GM21786 (cell line): ENCODE results near the gene OR52I1.

Experiments used
- ATAC-seq: cut with Tn5 transposase; IDR thresholded peaks from one replicate; pipeline ENCODE4 v1.9.1; 2021; ENCODE audit not compliant: unreplicated experiment

Gene OR52I1, protein sequence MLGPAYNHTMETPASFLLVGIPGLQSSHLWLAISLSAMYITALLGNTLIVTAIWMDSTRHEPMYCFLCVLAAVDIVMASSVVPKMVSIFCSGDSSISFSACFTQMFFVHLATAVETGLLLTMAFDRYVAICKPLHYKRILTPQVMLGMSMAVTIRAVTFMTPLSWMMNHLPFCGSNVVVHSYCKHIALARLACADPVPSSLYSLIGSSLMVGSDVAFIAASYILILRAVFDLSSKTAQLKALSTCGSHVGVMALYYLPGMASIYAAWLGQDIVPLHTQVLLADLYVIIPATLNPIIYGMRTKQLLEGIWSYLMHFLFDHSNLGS

DNA sequence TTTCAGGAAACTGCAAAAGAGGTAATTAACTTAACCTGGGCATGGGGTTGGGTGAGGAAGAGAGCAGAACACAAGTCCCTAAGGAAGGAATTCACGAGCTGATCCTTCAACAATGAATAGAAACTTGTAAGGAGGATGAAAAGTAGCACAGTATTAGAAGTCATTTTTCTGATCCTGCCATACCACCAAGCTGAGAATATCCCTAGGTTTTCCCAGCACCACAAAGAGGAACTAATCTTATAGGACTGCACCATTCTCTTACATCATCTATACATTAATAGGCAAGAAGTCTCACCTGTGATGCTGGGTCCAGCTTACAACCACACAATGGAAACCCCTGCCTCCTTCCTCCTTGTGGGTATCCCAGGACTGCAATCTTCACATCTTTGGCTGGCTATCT, at the start of gene OR52I1:
TSS of gene OR52I1 (plus strand) at position 301 of the 400 bp plus-strand sequence. CDS start at position 301, 0 bp downstream.
- ATAC-seq: no peak

DNA sequence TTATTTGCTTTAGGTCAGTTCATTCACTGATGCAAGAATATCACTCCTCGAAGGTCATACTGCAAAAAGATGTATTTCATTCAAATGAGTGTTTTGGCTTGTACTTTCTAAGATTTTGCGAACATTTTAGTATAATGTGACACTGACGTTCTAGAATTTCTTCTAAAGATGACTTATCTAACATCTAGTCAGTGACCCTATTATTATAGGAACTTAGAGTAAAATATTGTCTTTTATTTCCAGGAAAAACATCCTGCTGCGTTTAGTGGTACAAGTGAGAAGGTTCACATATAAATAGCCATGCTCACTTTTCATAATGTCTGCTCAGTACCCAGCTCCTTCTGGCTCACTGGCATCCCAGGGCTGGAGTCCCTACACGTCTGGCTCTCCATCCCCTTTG, 48.9 kb upstream of the OR52I1 start, which contains the start of gene OR52M1:
TSS of gene OR52M1 (plus strand) at position 301 of the 400 bp plus-strand sequence. CDS start at position 301, 0 bp downstream.
- no peak for ATAC-seq

DNA sequence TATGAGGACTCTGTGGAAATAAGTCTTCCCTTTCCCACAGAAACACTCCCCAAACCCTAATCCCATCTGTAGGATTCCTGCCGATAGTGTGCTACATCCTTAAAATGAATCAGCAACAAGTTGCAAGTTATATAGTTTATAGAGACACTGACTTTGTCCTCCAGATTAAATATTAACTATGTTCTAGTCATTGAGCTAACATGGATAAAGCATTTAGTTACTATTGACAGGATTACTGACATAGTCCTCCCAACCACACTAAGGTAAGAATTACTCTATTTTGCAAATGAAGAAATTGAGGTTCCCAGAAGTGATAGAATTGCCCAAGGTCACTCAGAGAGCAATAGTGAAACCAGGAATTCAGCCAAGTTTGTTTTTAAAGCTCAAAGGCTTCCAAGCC, 47.0 kb upstream of the OR52I1 start:
- ATAC-seq: no peak

DNA sequence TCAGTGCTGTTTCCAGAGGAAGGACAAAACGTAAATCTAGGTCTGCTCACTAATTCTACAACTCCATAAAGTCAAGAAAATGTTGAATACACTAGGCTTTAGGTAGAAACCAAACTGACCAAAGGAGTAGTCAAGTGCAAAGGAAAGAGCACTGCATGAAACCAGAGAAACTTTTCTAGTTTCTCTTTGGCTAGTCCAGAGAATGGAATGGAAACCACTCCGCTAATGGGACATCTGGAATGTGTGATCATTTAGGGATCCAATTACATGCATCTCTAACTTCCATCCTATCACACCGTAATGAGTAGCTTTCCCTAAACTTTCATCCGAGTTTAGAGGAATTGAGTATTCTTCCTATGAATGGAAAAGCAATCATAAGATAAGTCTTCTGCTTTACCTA, 46.4 kb upstream of the OR52I1 start:
- ATAC-seq: no peak

DNA sequence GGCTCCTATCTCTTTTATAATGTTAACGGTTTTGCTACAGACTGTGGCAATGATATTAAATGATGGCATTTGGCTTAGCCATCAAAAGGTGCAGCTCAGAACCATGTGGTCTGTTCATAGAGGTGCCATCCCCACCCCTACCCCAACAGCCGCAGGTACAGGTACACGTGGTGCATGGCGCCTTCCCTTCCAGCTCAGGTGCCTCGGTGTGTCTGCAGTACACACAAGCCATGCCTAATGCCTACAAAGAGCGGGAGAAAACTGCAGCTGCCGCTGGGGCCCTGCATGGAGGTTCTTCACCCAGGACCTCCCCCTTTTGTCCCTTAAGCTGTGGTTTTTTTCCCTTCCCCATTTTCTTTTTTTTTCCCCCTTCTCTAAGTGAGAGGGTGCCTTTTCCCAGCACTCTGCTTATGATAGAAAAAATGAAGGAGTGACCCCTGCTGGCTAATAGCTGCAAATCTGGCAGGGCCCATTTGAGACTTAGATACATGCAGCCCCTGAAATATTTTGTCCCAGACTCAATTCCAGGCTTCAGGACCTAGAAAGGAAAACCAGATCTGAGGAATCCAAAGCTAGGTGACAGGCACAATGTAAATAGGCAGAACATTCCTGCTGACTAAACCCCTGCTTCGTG, 42.4 kb upstream of the OR52I1 start:
- no peak for ATAC-seq

DNA sequence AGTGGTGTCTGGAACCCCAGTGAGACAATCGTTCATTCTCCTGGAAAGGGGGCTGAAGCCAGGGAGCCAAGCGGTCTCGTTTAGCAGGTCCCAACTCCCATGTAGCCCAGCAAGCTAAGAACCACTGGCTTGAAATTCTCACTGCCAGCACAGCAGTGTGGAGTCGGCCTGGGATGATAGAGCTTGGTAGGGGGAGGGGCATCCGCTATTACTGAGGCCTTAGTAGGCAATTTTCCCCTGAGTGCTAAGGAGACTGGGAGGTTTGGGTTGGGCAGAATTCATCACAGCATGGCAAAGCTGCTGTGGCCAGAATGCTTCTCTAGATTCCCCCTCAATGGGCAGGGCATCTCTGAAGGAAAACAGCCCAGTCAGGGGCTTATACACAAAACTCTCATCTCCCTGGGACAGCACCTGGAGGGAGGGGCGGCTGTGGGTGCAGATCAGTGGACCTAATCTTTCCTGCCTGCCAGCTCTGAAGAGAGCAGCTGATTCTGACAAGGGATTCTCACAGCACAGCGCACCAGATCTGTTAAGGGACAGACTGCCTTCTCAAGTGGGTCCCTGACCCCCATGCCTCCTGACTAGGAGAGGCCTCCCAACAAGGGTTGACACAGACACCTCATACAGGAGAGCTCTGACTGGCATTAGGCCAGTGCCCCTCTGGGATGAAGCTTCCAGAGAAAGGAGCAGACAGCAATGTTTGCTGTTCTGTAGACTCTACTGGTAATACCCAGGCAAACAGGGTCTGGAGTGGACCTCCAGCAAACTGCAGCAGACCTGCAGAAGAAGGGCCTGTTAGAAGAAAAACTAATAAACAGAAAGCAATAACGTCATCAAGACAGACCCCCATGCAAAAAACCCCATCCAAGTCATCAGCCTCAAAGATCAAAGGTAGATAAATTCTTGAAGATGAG, 34.1 kb upstream of the OR52I1 start:
- ATAC-seq: no peak

DNA sequence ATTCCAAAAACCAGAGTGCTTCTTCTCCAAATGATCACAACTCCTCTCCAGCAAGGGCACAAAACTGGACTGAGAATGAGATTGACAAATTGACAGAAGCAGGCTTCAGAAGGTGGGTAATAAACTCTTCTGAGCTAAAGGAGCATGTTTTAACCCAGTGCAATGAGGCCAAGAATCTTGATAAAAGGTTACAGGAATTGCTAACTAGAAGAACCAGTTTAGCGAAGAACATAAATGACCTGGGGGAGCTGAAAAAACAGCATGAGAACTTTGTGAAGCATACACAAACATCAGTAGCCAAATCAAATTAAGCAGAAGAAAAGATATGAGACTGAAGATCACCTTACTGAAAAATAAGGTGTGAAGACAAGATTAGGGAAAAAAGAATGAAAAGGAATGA, 33.4 kb upstream of the OR52I1 start:
- no peak for ATAC-seq

DNA sequence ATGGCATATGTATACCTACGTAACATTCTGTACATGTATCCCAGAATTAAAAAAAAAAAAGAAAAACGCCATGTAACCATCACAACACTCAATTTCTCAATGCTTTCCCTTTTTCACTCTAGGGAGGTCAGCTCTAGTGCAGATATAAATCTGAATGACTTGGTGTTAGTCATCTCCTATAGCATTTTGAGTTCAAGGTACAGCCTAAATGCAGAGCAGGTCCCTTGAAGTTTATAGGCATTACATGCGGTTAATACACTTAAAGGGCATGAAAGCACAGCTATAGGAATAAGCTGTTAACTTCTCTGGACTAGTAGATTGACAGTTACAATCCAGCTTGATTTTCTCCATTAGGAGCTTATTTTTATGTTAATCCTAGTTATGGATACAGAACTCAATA, 28.5 kb upstream of the OR52I1 start:
- ATAC-seq: no peak

DNA sequence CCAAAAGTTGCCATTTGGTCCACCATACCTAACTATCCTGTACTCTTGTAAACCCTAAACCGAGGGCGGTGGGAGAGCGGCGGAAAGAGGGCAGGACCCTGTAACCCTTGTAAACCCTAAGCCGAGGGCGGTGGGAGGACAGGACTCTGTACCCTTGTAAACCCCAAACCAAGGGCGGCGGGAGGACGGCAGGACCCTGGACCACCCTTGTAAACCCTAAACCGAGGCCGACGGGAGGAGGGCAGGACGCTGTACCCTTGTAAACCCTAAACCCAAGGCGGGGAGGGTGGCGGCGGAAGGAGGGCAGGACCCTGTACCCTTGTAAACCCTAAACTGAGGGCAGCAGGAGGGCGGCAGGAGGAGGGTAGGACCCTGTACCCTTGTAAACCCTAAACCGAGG, 24.8 kb upstream of the OR52I1 start:
- ATAC-seq: no peak

DNA sequence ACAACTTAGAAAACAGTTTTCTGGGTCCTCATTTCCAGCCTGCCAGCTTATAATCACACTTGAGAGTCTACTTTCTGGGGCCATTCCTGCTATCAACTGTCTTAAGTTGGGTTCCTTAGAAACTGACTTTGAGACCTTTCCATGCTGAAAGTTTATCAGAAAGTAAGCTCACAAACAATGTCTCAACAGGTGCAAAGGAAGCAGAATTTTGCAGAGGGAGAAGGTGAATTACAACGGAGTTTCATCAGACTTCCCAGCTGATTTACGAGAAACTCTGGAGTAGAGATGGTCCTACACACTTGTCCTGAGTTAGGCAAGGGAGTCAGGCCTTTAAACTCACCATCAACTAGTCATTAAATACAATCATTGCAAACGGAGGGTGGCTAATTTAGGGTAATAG, 17.0 kb upstream of the OR52I1 start:
- no peak for ATAC-seq

DNA sequence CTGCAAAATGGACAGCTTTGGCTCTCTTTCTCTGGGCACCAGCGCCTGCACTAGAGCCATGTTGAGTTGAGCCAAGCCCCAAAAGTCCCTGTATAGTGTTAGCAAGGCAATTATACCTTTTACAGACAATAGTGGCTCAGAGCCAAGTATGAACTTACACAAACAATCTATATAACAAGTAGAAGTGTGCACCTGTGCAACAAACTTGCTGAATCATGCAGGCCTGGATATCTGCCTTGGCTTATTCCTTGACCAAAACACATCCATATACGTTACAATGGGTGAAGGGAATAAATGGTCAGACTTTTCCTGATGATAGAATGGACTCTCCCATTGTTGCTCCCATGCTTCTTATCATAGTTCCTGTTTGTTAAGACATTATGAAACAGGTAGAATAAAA, 16.1 kb upstream of the OR52I1 start:
- ATAC-seq: no peak

DNA sequence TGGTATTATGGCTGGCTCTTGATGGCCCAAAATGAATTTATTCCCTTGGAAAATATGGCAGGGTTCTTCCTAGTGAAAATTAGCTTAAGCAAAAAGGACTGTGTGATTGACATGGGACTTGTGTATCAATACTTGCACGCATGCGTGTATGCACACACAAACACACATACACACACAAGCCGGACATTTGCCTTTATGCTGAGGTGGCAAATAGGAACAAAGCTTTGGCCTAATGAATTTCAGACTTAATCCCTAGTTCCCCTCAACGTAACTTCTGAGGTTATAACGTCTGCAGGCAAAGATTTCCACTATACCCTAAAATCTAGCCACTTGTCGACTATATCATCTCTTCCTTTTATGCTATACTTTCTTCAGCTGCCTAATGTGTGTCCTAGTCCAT, 15.2 kb upstream of the OR52I1 start:
- no peak for ATAC-seq

DNA sequence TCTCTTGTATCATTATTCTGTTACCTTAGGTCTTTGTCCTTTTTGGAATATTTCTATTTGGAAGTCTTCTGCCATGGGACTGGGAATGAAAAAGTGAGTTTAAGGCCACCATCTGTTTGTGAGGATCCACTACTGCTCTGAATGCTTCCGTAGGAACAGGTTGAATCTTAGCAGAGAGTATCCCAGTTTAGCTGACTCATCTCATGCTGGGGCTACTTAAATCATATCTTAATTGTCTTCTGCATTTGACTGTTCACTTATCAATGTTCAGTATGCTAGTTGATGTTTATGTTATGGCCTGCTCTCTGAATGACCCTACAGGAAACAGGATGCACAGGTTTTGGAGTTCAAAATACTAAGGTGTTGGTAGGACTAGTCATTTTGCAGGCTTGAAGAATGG, 13.7 kb upstream of the OR52I1 start:
- ATAC-seq: no peak

DNA sequence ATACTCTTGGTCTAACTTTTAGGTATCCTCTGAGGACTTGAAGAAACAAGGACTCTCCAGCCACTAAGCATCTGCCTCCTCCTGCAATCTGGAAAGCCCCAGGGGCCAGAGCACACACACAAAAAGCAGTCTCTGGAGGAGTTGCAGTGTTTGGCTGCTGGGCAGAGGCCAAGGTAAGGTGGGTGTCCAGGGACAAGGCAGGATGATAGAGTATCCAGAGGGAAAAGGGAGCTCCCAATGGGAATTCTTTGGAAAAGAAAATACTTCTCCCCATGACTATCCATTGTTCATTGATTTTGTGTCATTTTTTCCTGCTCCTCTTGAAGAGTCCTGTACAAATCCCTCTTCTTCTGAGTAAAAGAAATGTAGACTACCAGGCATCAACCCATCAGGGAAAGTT, 12.4 kb upstream of the OR52I1 start, which contains the start of gene OR52I2:
TSS of gene OR52I2 (plus strand) at position 301 of the 400 bp plus-strand sequence.
- no peak for ATAC-seq

DNA sequence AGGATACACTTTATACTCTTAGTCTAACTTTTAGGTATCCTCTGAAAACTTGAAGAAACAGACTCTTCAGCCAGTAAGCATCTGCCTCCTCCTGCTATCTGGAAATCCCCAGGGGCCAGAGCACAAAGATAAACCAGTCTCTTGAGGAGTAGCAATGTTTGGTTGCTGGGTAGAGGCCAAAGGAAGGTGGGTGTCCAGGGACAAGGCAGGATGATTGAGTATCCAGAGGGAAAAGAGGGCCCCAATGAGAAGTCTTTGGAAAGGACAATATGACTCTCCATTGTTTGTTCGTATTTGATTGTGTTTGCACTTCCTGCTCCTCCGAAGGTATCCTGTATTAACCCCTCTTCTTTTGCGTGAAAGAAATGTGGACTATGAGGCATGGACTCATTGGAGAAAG, 4.8 kb upstream of the OR52I1 start:
- ATAC-seq: no peak

DNA sequence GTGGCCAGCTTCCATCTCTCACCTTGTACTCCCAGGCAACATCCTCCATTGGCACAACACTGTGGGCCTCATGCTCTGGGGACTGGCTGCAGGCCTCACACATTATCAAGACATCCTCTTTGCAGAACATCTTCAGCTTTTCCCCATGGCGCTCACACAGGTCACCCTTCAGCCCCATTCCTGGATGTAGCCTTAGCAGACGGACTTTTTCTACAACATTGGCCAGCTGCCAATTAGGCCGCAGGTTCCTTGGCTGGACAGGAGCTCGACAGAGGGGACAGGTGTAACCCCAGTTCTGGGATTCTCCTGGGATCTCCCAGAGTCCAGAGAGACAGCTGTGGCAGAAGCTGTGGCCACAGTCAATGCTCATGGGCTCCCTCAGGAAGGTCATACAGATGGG, 11.2 kb downstream of the OR52I1 start:
- ATAC-seq: no peak

DNA sequence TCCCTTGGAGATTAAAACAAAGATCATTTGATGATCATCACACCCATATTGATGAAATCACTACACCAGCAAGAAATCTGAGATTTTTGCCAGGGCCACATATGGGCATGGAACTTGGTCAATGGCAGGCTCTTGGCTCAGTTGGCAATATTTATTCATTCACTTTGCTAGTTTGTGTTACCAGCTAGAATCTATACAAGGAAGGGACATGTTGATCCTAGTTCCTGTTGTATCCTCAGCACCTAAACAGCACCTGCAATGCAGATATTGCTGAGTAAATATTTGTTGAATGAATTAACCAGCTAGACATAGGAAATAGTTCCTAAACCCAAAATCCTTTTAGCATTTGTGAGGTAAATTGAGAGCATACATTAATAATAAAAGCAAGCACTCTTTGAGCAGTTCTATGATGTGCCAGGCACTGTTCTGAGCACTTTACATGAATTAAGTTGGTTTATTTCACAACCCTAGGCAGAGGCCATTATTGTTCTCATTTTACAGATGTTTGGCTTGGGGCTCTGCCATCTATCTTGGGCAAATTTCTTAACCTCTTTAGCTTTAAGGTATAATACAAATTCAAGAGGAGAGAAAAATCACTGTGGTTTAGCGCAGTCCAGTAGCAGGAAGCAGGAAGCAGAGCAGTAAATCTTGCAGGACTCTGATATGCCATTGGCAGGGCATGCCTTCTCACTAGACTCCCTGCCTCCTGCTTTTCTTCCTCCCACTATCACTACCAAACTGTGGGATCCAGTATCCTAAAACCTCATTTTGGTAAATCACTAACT, 12.6 kb downstream of the OR52I1 start:
- no peak for ATAC-seq

DNA sequence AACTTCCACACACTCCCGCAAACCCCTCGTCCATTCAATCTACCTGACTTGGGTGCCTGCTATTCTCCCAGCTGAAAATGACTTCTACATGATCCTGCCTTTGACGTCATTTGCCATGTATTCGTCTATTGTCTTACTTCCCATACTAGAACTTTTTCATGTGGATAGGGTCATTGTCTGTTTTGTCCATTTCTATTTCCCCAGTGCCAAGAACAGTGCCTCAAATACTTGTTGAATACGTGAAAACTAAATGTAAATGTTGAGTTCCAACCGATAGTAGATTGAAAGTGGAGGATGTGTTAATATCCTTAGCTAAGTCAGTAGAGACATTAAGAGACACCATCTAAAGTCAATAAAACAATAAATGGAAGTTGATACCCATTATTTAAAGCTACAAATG, 13.3 kb downstream of the OR52I1 start:
- ATAC-seq: no peak

DNA sequence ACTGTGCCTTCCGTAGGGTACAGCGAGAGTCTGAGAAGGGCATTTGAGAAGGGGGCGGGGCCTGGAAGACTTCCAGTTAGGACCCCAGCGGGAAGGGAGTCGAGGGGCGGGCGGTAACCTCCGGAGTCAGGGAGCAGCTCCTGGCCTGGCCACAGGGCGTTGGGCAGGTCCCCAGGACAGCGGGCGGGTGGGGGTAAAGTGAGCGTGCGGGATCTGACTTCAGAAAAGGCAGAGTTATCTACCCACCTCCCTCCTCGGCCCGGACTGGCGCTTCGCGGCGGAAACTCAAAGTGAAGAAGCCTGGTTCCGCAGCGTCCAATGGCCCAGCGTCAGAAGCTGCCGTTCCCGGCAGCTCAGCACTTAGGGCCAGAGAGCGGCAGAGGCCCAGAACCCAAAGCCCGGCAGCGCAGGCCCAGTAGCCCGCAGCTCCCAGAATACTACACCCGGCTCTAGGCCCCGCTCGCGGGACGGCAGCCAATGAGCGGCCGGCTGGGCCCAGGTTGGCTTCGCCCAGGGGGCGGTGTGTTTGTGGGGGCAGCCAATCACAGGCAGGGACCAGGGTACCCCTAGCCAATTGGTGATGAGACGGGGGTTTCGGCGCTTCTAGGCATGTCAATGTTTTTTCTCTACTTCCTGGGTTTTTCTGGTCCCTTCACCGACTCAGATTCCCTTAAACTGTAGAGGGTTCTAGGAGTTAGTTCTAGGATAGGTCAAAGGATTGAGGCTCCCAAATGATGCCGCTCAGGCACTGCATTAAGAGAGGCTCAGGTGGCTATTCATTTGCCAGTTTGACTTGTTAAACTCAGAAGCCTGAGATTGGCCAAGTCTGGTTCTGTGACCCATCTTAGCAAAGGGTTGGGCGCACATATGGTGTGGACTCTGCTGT, 14.2 kb downstream of the OR52I1 start, which contains the start of gene TRIM68:
TSS of gene TRIM68 (minus strand) at position 451 of the 886 bp plus-strand sequence. CDS start 2,727 bp downstream, outside the sequence.
- ATAC-seq: peak; percentile 100
